NCI-H1436 treated with DMSO at 0.1 percent for 48 hours (cell line): ENCODE results near the gene TARS2.

Source experiments
- DNase-seq: peaks from one replicate; lab custom pipeline; 2025; lab: John Stamatoyannopoulos, UW

Gene TARS2

GRCh38 chr1:150555198-150555970 lies 68.2 kb downstream of the TARS2 start:
- DNase-seq, result no peak

GRCh38 chr1:150555971-150556865 lies 69.0 kb downstream of the TARS2 start:
- no peak for DNase-seq

- no peak for DNase-seq
These were observed 69.9 kb downstream of the TARS2 start for GRCh38 chr1:150557065-150557600.
